ENCODE measurements around the gene BTBD1. TPM values are rescaled to one million over a fixed set of nuclear protein-coding genes. Genes with fewer than 3 reads are reported as not detected.

The BTBD1 gene
- total RNA-seq = 67.2 and 92.5 TPM in 2 replicates

DNA sequence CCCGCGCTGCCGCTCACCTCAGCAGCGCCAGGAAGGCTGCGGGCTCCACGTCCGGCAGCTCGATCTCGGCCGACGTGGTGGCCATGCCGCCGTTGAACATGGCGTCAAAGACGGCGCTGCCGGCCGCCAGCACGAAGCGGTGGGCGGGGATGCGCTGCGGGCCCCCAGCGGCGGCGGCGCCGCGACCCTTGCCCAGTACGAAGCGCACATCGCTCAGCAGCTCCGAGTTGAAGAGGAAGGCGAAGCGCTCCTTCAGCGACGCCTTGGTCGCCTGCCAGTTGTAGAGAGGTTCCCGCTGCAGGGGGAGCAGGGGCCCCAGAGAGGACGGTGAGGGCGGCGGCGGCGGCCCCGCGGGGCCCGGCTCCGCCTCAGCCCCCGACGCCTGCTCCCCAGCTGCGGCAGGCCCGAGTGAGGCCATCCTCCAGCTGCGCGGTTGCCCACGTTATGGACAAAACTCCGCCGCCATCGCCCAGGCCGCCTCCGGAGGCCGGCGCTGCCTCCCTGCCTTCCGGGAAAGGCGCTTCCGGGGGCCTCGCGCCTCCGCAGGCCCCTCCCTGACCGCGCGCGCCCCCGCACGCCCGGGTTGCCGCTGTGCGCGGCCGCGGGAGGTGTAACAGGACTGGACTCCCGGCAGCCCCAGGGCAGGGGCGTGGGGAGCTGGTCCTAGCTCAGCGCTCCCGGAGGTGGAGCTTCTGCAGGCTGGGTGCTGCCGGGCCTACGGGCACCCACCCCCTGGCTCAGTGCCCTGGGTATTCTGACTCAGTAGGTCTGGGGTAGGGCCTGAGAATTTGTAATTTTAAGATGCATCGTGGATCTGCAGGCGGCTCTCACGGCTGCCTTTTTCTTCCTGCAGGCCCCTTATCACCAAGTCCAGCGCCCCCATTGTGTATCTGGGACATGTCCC lies at the start of gene BTBD1:
Gene BTBD1, minus strand, starts transcription at position 519 of the 904 bp plus-strand sequence. Its CDS starts 101 bp downstream, at position 418.

DNA sequence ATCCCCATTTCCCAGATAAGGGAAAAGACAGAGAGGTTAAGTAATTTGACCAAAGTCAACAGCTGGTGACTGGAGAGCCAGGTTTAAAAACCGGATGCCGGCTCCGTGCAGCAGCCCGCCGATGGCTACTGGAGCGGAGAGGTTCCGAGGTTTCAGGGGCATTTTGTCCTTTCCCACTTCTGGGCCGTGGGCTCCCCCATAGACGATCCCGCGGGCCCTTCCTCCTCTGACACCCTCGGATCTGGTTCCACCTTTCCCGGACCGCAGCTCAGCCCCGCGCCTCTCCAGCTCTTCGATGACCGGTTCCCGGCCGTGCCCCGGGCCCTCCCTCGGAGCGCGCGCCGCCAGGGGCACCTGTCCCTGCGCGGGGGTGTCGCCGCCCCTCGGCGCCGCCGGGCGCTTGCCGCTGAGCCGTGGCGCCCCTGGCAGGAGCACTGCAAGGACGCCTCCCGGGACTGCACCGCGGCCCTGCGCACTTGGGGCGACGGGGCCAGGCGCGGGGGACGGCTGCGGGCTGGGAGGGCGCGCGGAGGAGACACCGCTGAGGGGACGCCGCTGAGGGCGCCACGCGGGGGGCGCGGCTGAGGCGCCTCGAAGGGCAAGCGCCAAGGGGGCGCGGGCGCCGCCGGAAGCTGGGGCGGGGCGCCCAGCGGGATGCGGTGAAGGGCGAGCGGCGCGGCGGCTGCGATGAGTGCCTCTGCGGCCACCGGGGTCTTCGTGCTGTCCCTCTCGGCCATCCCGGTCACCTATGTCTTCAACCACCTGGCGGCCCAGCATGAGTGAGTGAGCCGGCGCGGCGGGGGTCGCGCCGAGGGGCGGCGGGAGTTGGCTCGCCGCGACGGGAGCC lies 40.2 kb upstream of the BTBD1 start, which contains the start of gene TM6SF1:
Gene TM6SF1, plus strand, starts transcription at position 652 of the 847 bp plus-strand sequence. Its CDS starts 36 bp downstream, at position 688.

DNA sequence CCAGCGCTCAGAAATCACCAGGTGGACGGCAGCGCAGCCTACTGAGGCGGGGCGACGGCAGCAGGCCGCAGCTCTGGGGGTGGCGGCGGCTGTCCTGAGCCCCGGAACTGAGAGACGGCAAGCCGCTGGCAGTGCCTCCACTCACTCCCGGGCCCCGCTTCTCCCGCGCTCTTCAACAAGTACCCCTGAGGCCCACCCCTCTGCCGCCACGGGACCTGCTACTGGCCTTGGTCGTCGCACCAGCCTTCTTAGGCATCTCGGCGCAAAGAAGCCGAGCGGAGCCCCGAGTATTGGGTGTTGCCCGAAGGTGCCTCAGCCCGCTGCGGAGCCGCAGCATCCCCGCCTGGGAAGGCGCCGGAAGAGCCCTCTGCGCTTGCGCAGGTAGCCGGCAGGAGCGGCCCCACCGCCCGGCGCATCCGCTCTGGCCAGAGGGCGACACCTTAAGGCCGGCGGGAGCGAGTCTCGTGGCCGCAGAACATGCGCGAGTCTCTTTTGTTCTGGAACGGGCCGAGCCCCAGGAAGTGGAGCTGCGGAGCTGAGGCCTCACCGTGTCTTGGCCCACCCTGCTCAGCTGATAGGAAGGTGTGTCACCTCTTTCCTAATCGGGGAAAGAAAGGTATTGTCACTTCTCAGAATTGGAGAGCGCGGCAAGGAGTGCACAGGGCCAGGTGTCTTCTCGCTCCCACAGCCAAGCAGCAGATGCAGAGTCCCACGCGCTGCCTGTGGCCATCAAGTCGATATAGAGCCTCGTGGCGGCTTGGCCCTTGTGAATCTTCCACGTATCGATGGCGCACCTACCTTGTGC lies 55.6 kb downstream of the BTBD1 start, which contains the start of gene C15orf40:
Gene C15orf40, minus strand, starts transcription at position 369 of the 805 bp plus-strand sequence. Its CDS starts 32 bp downstream, at position 337.

DNA sequence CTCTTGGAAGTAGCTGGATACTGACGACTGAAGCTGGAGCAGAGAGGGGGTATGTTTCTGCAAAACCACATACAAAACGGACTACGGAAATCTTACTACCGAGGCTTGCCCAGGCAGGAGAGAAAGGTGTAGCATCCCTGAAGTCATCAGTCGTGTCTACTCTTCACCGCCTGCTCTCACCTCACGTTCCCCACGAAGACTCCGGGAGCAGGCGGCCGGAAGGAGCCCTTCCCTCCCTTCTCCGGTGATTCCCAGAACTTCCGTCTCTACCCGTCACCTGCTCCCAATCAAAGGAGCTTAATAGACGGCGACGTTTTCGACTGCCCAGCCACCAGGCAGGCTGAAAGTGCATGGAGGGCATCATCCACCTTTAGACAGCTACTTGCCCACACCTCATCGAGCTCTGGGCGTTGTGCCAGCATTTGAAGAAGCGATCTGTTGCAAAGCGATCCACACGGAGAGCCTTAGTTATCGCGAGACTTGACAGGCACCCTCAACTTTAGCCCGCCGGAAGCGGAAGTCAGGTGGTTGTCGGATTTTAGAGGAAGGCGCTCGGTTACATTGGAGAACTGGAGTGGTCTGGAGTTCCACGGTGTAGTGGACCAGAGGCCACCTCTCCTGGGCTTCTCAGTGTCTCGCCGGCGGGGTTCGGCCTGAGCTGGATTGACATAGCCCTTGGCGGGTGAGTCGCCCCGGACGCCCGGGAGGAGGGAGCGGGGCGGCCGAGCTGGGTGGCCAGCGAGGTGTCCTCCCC lies 81.2 kb downstream of the BTBD1 start, which contains the start of gene RAMAC:
Gene RAMAC, plus strand, starts transcription at position 523 of the 754 bp plus-strand sequence. CDS start 2,809 bp downstream, outside the sequence.

Other genes with a start within 250 kb of the BTBD1 start
- 9.0 and 10.2 TPM in 2 replicates for gene HOMER2, start 114.5 kb downstream of the BTBD1 start, total RNA-seq
- gene RAMAC, start 81.0 kb downstream of the BTBD1 start, total RNA-seq = 28.5 and 33.4 TPM in 2 replicates
- 12.6 and 32.6 TPM in 2 replicates for gene C15orf40, start 55.6 kb downstream of the BTBD1 start, total RNA-seq
- gene TM6SF1, start 40.4 kb upstream of the BTBD1 start, total RNA-seq = 1.9 and 2.0 TPM in 2 replicates
- 16.1 and 18.9 TPM in 2 replicates for gene HDGFL3, start 140.6 kb upstream of the BTBD1 start, total RNA-seq
- 1.7 and 4.3 TPM in 2 replicates for gene BNC1, start 217.4 kb upstream of the BTBD1 start, total RNA-seq